B cell (primary cell): Measurements from ENCODE around the gene KRTDAP. TPM values are rescaled to one million over a fixed set of nuclear protein-coding genes. Genes with fewer than 3 reads are reported as not detected.
"Not testable (repeated sequence)": the region's sequence is repeated elsewhere in the genome, so short reads cannot be mapped to it uniquely, and the experiment has no call there.

Source experiments
- ATAC-seq: fragments of 200-7000 bp; cut with Tn5 transposase; one replicate; pipeline ENCODE4 v1.10.0; 2021; ENCODE audit warnings: low read depth, mild to moderate bottlenecking, moderate number of reproducible peaks, moderate library complexity
- CTCF ChIA-PET: fragments of 350-600 bp; sonication (Branson Sonifier 250); formaldehyde crosslinking; loops from one replicate; lab custom pipeline; 2021; ENCODE audit warnings: antibody characterized with exemption, inconsistent platforms; lab: Charles Lee
- POLR2A ChIA-PET: fragments of 350-600 bp; sonication (Branson Sonifier 250); formaldehyde crosslinking; loops from one replicate; lab custom pipeline; 2021; ENCODE audit warnings: antibody characterized with exemption; lab: Charles Lee
- DNase-seq: peaks from one replicate; pipeline ENCODE4 v3.0.0; 2013
- H2AFZ ChIP-seq: 2 replicates; pipeline ENCODE4 v1.6.1; 2012; ENCODE audit warnings: mild to moderate bottlenecking, low read depth, low read length; ENCODE audit not compliant: insufficient read depth, poor library complexity, severe bottlenecking
- H3K27ac ChIP-seq, 2 donors: 1 replicate in 1 of 2; 2 replicates in 1 of 2; pipeline ENCODE4 v1.5.1; 2012 to 2013; ENCODE audit warnings: low read length in 2 of 2, mild to moderate bottlenecking in 2 of 2, moderate library complexity in 1 of 2
- H3K27me3 ChIP-seq, 4 experiments: fragments of 200-600 bp in 1 of 4; sonication (generic) in 1 of 4; replicated peaks in 1 of 4; 1 replicate in 2 of 4; 2 replicates in 2 of 4; pipeline versions ENCODE4 v1.6.1 to v1.7.0; 2013 to 2016; ENCODE audit warnings: low read length in 3 of 4, mild to moderate bottlenecking in 2 of 4, mixed read lengths in 1 of 4, moderate library complexity in 1 of 4; ENCODE audit not compliant: insufficient read depth in 4 of 4, control insufficient read depth in 3 of 4; ENCODE audit errors: control extremely low read depth in 1 of 4
- H3K36me3 ChIP-seq, 2 experiments: replicated peaks in 1 of 2; 1 replicate in 1 of 2; 2 replicates in 1 of 2; pipeline versions ENCODE4 v1.6.1 to v1.7.1; 2013; ENCODE audit warnings: low read length in 1 of 2; ENCODE audit not compliant: insufficient read depth in 2 of 2, control insufficient read depth in 1 of 2; ENCODE audit errors: control extremely low read depth in 1 of 2, extremely low read depth in 1 of 2
- H3K4me1 ChIP-seq, 2 donors: fragments of 200-600 bp in 1 of 2; sonication (generic) in 1 of 2; 1 replicate in 1 of 2; 2 replicates in 1 of 2; pipeline versions ENCODE4 v1.5.1 to v1.6.1; 2013 to 2017; ENCODE audit warnings: low read length in 2 of 2; ENCODE audit not compliant: control insufficient read depth in 2 of 2, insufficient read depth in 2 of 2
- H3K4me2 ChIP-seq: replicated peaks from 2 replicates; pipeline ENCODE3; 2012; ENCODE audit warnings: mild to moderate bottlenecking, low read depth, low read length; ENCODE audit not compliant: poor library complexity, severe bottlenecking
- H3K4me3 ChIP-seq, 5 experiments: fragments of 200-600 bp in 1 of 5; sonication (generic) in 1 of 5; 1 replicate in 3 of 5; 2 replicates in 2 of 5; pipeline versions ENCODE4 v1.5.1 to v1.7.0; 2011 to 2016; ENCODE audit warnings: low read length in 4 of 5, mild to moderate bottlenecking in 4 of 5, low read depth in 2 of 5, control low read depth in 1 of 5, moderate library complexity in 1 of 5; ENCODE audit not compliant: insufficient read depth in 1 of 5; ENCODE audit errors: control extremely low read depth in 1 of 5, extremely low read depth in 1 of 5
- H3K79me2 ChIP-seq: fragments of 200-600 bp; sonication (generic); one replicate; pipeline ENCODE4 v1.6.0; 2016; ENCODE audit warnings: low read length; ENCODE audit not compliant: control insufficient read depth, insufficient read depth
- H3K9ac ChIP-seq: fragments of 200-600 bp; sonication (generic); 2 replicates; pipeline ENCODE4 v1.6.1; 2017; ENCODE audit warnings: mild to moderate bottlenecking, low read length, moderate library complexity
- H3K9me3 ChIP-seq, 3 donors: one replicate each; pipeline versions ENCODE4 v1.6.1 to v1.7.1; 2013; ENCODE audit warnings: low read length in 2 of 3; ENCODE audit not compliant: control insufficient read depth in 2 of 3, insufficient read depth in 1 of 3; ENCODE audit errors: control extremely low read depth in 1 of 3
- H4K20me1 ChIP-seq: 2 replicates; pipeline ENCODE4 v1.6.0; 2012; ENCODE audit warnings: mild to moderate bottlenecking, low read length; ENCODE audit not compliant: insufficient read depth, control insufficient read depth, poor library complexity, severe bottlenecking
- H3K27ac Mint-ChIP-seq: one replicate; pipeline ENCODE4 v1.8.0; 2021; ENCODE audit warnings: mixed read lengths
- H3K27me3 Mint-ChIP-seq: one replicate; pipeline ENCODE4 v1.8.0; 2021; ENCODE audit warnings: mixed read lengths
- H3K4me1 Mint-ChIP-seq: one replicate; pipeline ENCODE4 v1.8.0; 2021; ENCODE audit warnings: mixed read lengths
- H3K4me3 Mint-ChIP-seq: one replicate; pipeline ENCODE4 v1.8.0; 2021; ENCODE audit warnings: mixed read lengths
- H3K9me3 Mint-ChIP-seq: one replicate; pipeline ENCODE4 v1.8.0; 2022; ENCODE audit warnings: mixed read lengths; ENCODE audit not compliant: insufficient read depth
- EZH2 ChIP-seq: IDR thresholded peaks from 2 replicates; pipeline ENCODE4 v1.6.1; 2012; ENCODE audit warnings: borderline replicate concordance, low read depth, mild to moderate bottlenecking, moderate library complexity, low read length; ENCODE audit not compliant: insufficient read depth, poor library complexity, severe bottlenecking
- WGBS: methylation state at CpG from one replicate; pipeline ENCODE4 v1.1.5; 2013; ENCODE audit warnings: missing lambda C conversion rate; ENCODE audit not compliant: insufficient coverage; 5-methylcytosine and 5-hydroxymethylcytosine counted together
- intact Hi-C: fragments of 100-400 bp; cut with micrococcal nuclease; formaldehyde crosslinking; loops from one replicate; pipeline ENCODE4 v1.10.0; 2022
- polyA plus RNA-seq: library from polyadenylated mRNA; depleted of rRNA; stranded (reverse); fragments of >200 nt; gene quantifications from 2 replicates; pipeline ENCODE4 v1.2.3, GENCODE V29; 2012
- total RNA-seq, 2 donors: library from RNA; stranded (reverse); fragments of 120-200 nt in 1 of 2; gene quantifications; 1 replicate in 1 of 2; 2 replicates in 1 of 2; pipeline versions ENCODE4 v1.2.3 to v1.2.4, GENCODE V29; 2013 to 2022
- TF ChIP-seq, protein P1 (sequence below): fragments of 200-600 bp; IDR thresholded peaks from one replicate; pipeline ENCODE4 v1.8.0; 2022; ENCODE audit warnings: antibody characterized with exemption, mild to moderate bottlenecking

The KRTDAP gene
- total and polyA plus RNA-seq, 2 donors (not counting 1 experiment from before 2014, with no cell fraction given) = not detected

DNA sequence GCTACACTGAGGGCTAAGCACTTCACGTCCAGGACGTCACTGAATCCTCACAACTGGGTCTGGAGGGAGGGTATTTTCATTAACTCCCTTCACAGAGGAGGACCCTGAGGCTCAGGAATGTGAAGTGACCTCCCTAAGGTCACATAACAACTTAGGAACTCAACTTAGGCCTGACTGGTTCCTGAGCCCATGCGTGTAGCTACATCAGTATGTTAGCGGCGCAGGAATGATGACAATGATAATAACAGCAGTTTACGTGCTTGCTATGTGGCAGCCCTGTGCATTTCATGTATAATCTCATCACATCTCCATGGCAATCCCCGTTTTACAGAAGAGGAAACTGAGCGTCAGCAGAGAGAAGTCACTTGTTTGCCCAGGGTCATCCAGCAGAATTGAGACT, 18.3 kb downstream of the KRTDAP start:
- no peaks in the 10 kb centered on the region for H3K27me3 ChIP-seq
- CTCF ChIA-PET = interaction anchor here (0.6 to 9.1 kb wide), 4 partner anchors 52 to 167 kb away, joined by 3 to 234 read pairs (median 4); partner anchors contain the start of genes FFAR1 and FFAR3
- ATAC-seq (no peak), DNase-seq (no peak)
- H3K27me3 Mint-ChIP-seq = no peaks in the 10 kb centered on the region
- POLR2A ChIA-PET = no interaction called here
- H3K4me3 Mint-ChIP-seq = no peak overlapping the region
- 99% methylated on average over 6 of the region's 8 CpGs for WGBS
- H3K79me2 ChIP-seq = no peaks in the 10 kb centered on the region
- H3K27ac Mint-ChIP-seq = no peak overlapping the region
- no peak overlapping the region for H3K27ac ChIP-seq
- H3K4me2 ChIP-seq = no peak overlapping the region
- no peaks in the 10 kb centered on the region for H3K36me3 ChIP-seq
- intact Hi-C loops = no loop called here
- H3K4me3 ChIP-seq = no peak overlapping the region
- no peaks in the 10 kb centered on the region for H3K9me3 ChIP-seq
- H2AFZ ChIP-seq = no peak overlapping the region
- H3K9ac ChIP-seq = no peak overlapping the region
- H3K4me1 ChIP-seq = peaks cover 0 to 6% of the 10 kb centered on the region in 2 donors
- H4K20me1 ChIP-seq = no peaks in the 10 kb centered on the region
- H3K4me1 Mint-ChIP-seq = peaks cover 4% of the 10 kb centered on the region
- no peak for TF ChIP-seq EZH2
- TF ChIP-seq, protein P1, sequence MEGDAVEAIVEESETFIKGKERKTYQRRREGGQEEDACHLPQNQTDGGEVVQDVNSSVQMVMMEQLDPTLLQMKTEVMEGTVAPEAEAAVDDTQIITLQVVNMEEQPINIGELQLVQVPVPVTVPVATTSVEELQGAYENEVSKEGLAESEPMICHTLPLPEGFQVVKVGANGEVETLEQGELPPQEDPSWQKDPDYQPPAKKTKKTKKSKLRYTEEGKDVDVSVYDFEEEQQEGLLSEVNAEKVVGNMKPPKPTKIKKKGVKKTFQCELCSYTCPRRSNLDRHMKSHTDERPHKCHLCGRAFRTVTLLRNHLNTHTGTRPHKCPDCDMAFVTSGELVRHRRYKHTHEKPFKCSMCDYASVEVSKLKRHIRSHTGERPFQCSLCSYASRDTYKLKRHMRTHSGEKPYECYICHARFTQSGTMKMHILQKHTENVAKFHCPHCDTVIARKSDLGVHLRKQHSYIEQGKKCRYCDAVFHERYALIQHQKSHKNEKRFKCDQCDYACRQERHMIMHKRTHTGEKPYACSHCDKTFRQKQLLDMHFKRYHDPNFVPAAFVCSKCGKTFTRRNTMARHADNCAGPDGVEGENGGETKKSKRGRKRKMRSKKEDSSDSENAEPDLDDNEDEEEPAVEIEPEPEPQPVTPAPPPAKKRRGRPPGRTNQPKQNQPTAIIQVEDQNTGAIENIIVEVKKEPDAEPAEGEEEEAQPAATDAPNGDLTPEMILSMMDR = no peak
- no peaks in the 10 kb centered on the region for H3K9me3 Mint-ChIP-seq

DNA sequence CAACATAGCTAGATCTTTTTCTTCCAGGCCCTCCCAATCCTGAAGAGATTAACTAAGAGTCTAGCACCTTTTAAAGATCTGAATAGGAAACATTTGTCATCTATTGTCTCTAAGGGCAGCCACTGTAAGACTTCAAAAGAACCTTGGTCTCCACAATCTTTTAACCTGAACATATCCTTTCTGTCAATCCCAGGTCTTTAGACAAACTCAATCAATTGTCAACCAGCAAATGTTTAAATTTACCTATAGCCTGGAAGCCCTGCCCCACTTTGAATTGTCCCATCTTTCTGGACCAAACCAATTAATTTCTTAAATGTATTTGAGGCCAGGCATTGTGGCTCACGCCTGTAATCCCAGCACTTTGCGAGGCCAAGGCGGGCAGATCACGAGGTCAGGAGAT, 19.2 kb downstream of the KRTDAP start:
- H2AFZ ChIP-seq, H4K20me1 ChIP-seq, DNase-seq, H3K9me3 Mint-ChIP-seq, H3K9ac ChIP-seq, H3K27me3 Mint-ChIP-seq, H3K4me1 Mint-ChIP-seq, H3K4me2 ChIP-seq, H3K9me3 ChIP-seq, H3K27ac Mint-ChIP-seq, intact Hi-C loops, H3K4me3 ChIP-seq, H3K27me3 ChIP-seq, ATAC-seq, H3K79me2 ChIP-seq, H3K36me3 ChIP-seq, H3K4me1 ChIP-seq, H3K4me3 Mint-ChIP-seq, H3K27ac ChIP-seq: not testable (repeated sequence)
- CTCF ChIA-PET = interaction anchor here (1.6 to 9.1 kb wide), 3 partner anchors 16 to 166 kb away, joined by 4 to 234 read pairs (median 12); partner anchors contain the start of genes FFAR1 and FFAR3
- POLR2A ChIA-PET = interaction anchor here (0.7 kb wide), 1 partner anchor 85 kb away, joined by 3 read pairs; no protein-coding TSS in a partner anchor
- WGBS = 100% methylated on average over 3 of the region's 4 CpGs
